Esophagus squamous epithelium (tissue), 5 donors: ENCODE measurements around the gene TWIST2. TPM values are rescaled to one million over a fixed set of nuclear protein-coding genes. Genes with fewer than 3 reads are reported as not detected.

Experiments used
- DNase-seq: peaks from one replicate; lab custom pipeline; 2025; lab: John Stamatoyannopoulos, UW
- H3K27ac ChIP-seq, 4 donors: fragments of 200-600 bp; sonication (generic); one replicate each; pipeline ENCODE4 v1.5.1; 2016 to 2019; ENCODE audit warnings: mild to moderate bottlenecking in 1 of 4
- H3K27me3 ChIP-seq, 4 donors: fragments of 200-600 bp; sonication (generic); 1 replicate in 3 of 4; 2 replicates in 1 of 4; pipeline versions ENCODE4 v1.5.1 to v1.6.0; 2017 to 2021; ENCODE audit warnings: antibody characterized with exemption in 1 of 4
- H3K36me3 ChIP-seq, 3 donors: fragments of 200-600 bp; sonication (generic); one replicate each; pipeline ENCODE4 v1.5.1; 2016 to 2019
- H3K4me1 ChIP-seq, 3 donors: fragments of 200-600 bp; sonication (generic); one replicate each; pipeline ENCODE4 v1.5.1; 2017 to 2019
- H3K4me3 ChIP-seq, 4 donors: fragments of 200-600 bp; sonication (generic); 1 replicate in 3 of 4; 2 replicates in 1 of 4; pipeline ENCODE4 v1.5.1; 2016 to 2019; ENCODE audit warnings: mild to moderate bottlenecking in 2 of 4, moderate library complexity in 1 of 4
- H3K9me3 ChIP-seq, 3 donors: fragments of 200-600 bp; sonication (generic); one replicate each; pipeline ENCODE4 v1.5.1; 2016 to 2019
- POLR2A ChIP-seq, 4 donors: fragments of 450-650 bp; IDR thresholded peaks; one replicate each; pipeline ENCODE4 v1.6.1; 2017; ENCODE audit warnings: antibody characterized with exemption in 4 of 4, mild to moderate bottlenecking in 4 of 4, moderate library complexity in 3 of 4
- WGBS, 2 donors: methylation state at CpG; one replicate each; pipeline ENCODE4 v1.1.5; 2018; 5-methylcytosine and 5-hydroxymethylcytosine counted together
- intact Hi-C: fragments of 100-400 bp; cut with DNase I; formaldehyde crosslinking; loops from one replicate; pipeline ENCODE4 v1.15.0; 2022
- total RNA-seq, 4 donors: library from RNA; depleted of rRNA; stranded (reverse); fragments of >200 nt; gene quantifications; one replicate each; pipeline ENCODE4 v1.1.0, GENCODE V29; 2016
- TF ChIP-seq, protein P1 (sequence below), 6 experiments: fragments of 450-650 bp in 4 of 6; fragments of 200-600 bp in 2 of 6; sonication (generic) in 2 of 6; IDR thresholded peaks; one replicate each; pipeline ENCODE4 v1.5.1; 2016 to 2019; ENCODE audit warnings: antibody characterized with exemption in 6 of 6, mild to moderate bottlenecking in 4 of 6, moderate library complexity in 4 of 6
- donor health status: DM: yes; HTN: yes; CAD: no.

TWIST2 gene
- total RNA-seq, 4 donors from 2014 or later, result 3.1 to 33.0 (median 4.9) TPM

DNA sequence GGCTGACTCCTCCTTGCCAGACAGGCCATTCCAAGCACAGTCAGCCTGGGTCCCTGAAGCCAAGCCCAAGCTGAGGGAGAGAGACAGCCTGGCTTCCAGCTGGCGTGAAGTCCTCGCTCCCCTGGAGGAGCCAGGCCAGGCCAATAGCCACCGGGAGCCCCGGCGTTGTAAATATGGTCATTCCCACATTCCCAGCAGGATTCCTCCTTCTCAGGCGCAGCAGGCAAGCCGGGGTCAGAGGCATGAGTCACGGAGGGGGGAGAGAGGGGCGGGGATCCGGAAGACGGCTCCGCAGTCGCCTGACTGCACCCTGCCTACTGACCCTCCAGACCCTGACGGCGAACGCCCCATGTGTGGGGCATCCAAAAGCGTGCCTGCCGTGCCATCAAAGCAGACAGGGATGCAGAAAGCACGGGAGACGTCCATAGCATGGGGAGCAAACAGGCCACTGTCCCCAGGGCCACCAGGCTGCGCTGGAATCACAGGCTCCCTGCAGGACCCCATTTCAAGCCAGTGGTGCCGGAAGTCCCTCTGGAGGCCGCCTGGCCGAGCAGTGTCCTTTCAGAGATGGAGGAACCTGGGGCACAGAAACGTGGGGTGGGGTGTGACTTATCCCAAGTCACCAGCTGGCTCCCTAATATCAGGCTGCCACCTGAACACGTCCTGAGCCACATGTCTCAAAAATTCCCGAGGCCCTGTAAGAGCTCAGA is 48.2 kb downstream of the TWIST2 start:
- Histone ChIP-seq H3K4me3 (peak overlapping the region in 1 of 4 donors; percentile 23), H3K27ac (peak overlapping the region; percentile 30 to 75 (median 51)), H3K4me1 (peaks cover 5 to 64% (median 34%) of the 10 kb centered on the region in 3 donors), H3K9me3 (no peaks in the 10 kb centered on the region), H3K27me3 (no peaks in the 10 kb centered on the region), H3K36me3 (no peaks in the 10 kb centered on the region)
- WGBS, 2 donors, result 33% methylated on average over 6 of the region's 27 CpGs; no CpG with 5 or more reads in 1 of the 2 donors
- intact Hi-C loops, result no loop called here
- TF ChIP-seq, protein P1, sequence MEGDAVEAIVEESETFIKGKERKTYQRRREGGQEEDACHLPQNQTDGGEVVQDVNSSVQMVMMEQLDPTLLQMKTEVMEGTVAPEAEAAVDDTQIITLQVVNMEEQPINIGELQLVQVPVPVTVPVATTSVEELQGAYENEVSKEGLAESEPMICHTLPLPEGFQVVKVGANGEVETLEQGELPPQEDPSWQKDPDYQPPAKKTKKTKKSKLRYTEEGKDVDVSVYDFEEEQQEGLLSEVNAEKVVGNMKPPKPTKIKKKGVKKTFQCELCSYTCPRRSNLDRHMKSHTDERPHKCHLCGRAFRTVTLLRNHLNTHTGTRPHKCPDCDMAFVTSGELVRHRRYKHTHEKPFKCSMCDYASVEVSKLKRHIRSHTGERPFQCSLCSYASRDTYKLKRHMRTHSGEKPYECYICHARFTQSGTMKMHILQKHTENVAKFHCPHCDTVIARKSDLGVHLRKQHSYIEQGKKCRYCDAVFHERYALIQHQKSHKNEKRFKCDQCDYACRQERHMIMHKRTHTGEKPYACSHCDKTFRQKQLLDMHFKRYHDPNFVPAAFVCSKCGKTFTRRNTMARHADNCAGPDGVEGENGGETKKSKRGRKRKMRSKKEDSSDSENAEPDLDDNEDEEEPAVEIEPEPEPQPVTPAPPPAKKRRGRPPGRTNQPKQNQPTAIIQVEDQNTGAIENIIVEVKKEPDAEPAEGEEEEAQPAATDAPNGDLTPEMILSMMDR (IDR thresholded peaks at IDR 0.05), result no peak
- TF ChIP-seq POLR2A (IDR thresholded peaks at IDR 0.05), result no peak
- no peak for DNase-seq

DNA sequence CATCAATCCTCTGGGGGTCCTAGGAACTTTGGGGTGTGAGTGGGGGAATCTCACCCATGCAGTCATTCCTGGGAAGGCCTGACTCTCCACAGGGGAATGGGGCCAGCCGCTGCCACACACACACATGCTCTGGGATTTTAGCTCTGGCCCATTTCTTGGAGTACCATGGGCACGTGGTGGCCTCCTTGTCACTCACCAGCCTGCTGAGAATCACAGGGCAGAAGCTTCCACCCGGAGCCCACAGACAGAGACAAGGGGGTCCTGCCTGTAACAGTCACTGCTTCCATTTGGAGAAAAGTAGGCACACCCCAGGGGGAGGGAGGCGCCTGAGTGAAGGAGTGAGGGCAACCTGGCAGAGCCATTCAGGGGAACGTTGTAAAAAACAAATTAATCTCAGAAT is 48.8 kb downstream of the TWIST2 start:
- Histone ChIP-seq H3K36me3 (no peaks in the 10 kb centered on the region), H3K27me3 (no peaks in the 10 kb centered on the region), H3K9me3 (no peaks in the 10 kb centered on the region), H3K4me3 (no peak overlapping the region), H3K27ac (peak overlapping the region; percentile 30 to 75 (median 49)), H3K4me1 (peaks cover 5 to 64% (median 34%) of the 10 kb centered on the region in 3 donors)
- WGBS, 2 donors, result 40 to 58% methylated on average over 3 of the region's 5 CpGs
- TF ChIP-seq, protein P1 (IDR thresholded peaks at IDR 0.05), result no peak
- intact Hi-C loops, result no loop called here
- DNase-seq, result no peak

DNA sequence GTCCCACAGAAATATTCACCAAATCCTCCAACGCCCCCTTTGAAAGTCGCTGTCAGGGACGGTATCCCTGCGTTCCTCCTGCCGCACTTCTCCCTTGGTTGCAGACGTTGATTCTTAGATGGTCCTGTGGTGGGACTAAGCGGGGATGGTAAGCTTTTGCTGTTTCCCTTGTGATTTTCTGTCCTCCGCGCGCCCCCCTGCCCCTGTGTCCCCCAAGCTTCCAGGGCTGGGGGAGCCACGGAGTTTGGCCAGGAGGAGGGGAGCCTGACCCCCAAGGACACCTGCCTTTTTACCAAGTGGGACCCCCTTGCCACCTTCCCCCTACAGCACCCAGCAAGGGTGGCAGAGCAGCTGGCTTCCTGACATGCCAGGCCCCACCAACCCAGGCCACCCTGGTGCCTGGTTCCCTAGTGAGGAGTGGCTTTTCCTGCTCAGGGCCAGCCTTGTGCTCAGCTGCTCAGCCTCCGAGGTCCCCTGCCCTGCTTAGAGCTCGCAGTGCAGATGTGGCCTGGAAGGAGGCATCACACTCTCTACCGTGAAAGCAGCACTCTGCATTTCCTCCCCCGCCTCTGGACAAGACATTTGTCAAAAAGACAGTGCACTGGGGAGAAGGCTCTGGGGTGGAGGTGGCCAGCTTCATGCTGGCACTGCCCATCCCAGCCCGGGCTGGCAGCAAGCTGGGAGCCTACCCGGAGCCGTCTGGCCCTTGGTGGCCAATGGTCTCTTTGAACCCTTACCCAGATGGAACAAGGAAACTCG is 49.4 kb downstream of the TWIST2 start:
- H3K9me3 ChIP-seq, result no peaks in the 10 kb centered on the region
- peaks cover 5 to 64% (median 34%) of the 10 kb centered on the region in 3 donors for H3K4me1 ChIP-seq
- no peaks in the 10 kb centered on the region for H3K36me3 ChIP-seq
- TF ChIP-seq, protein P1 (IDR thresholded peaks at IDR 0.05), result no peak
- no peak for TF ChIP-seq POLR2A (IDR thresholded peaks at IDR 0.05)
- 83% methylated on average over 8 to 11 of the region's 19 CpGs for WGBS, 2 donors
- no peaks in the 10 kb centered on the region for H3K27me3 ChIP-seq
- intact Hi-C loops, result no loop called here
- H3K4me3 ChIP-seq, result no peak overlapping the region
- H3K27ac ChIP-seq, result peak overlapping the region; percentile 11 to 75 (median 54)
- DNase-seq, result no peak

DNA sequence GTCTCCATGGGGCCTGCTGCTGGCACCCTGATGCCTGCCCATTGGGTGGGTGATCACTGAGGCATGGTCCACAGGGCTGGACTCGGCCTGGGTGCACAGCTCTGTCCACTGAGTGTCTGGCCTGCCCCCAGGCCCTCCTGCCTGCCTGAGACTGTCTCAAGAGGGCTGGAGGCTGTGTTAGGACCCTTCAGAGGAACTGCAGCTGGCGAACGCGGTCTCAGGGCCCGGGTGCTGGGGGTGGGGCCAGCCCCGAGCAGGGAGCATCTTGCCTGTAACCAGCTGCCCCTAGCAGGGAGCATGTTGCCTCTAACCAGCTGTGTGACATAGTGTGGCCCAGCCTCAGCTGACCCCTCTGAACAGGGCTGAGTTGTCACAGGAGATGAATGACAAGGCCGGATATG is 50.0 kb downstream of the TWIST2 start:
- no peaks in the 10 kb centered on the region for H3K9me3 ChIP-seq

More for the DNA sequence above, 50.0 kb downstream of the TWIST2 start:
- Histone ChIP-seq H3K27ac (peak overlapping the region in 2 of 4 donors; percentile 73 to 75), H3K4me3 (no peak overlapping the region), H3K4me1 (peaks cover 5 to 61% (median 34%) of the 10 kb centered on the region in 3 donors), H3K36me3 (no peaks in the 10 kb centered on the region), H3K27me3 (no peaks in the 10 kb centered on the region)
- no peak for DNase-seq
- TF ChIP-seq, protein P1 (IDR thresholded peaks at IDR 0.05), result no peak
- TF ChIP-seq POLR2A (IDR thresholded peaks at IDR 0.05), result no peak
- intact Hi-C loops, result no loop called here
- WGBS, 2 donors, result 65% methylated on average over 5 of the region's 7 CpGs; no CpG with 5 or more reads in 1 of the 2 donors
